Liver (tissue), 9 donors: ENCODE results near the gene STK33. TPM values are rescaled to one million over a fixed set of nuclear protein-coding genes. Genes with fewer than 3 reads are reported as not detected.

Source experiments
- DNase-seq: peaks from one replicate; pipeline ENCODE4 v3.0.0-alpha.2; 2017; ENCODE audit warnings: low spot score
- H3K27ac ChIP-seq, 2 donors: one replicate each; pipeline ENCODE4 v1.7.0; 2013; ENCODE audit warnings: inconsistent platforms in 2 of 2, low read length in 2 of 2, control low read depth in 1 of 2, low read depth in 1 of 2, mild to moderate bottlenecking in 1 of 2
- H3K27me3 ChIP-seq, 4 donors: one replicate each; pipeline versions ENCODE4 v1.6.1 to v1.7.0; 2013; ENCODE audit warnings: low read length in 3 of 4, inconsistent platforms in 1 of 4, mild to moderate bottlenecking in 1 of 4, moderate library complexity in 1 of 4; ENCODE audit not compliant: control insufficient read depth in 4 of 4, insufficient read depth in 4 of 4
- H3K36me3 ChIP-seq, 4 donors: one replicate each; pipeline versions ENCODE4 v1.6.1 to v1.7.0; 2013; ENCODE audit warnings: low read length in 3 of 4, mild to moderate bottlenecking in 3 of 4, low read depth in 1 of 4, moderate library complexity in 1 of 4; ENCODE audit not compliant: control insufficient read depth in 4 of 4, insufficient read depth in 3 of 4
- H3K4me1 ChIP-seq, 4 donors: one replicate each; pipeline versions ENCODE4 v1.6.1 to v1.7.0; 2013; ENCODE audit warnings: low read length in 3 of 4, mild to moderate bottlenecking in 3 of 4, moderate library complexity in 1 of 4; ENCODE audit not compliant: control insufficient read depth in 4 of 4, insufficient read depth in 4 of 4
- H3K4me3 ChIP-seq, 3 donors: one replicate each; pipeline versions ENCODE4 v1.6.1 to v1.7.0; 2013; ENCODE audit warnings: low read length in 3 of 3, control low read depth in 1 of 3, low read depth in 1 of 3, mild to moderate bottlenecking in 1 of 3
- H3K9ac ChIP-seq, 2 donors: one replicate each; pipeline ENCODE4 v1.7.0; 2013; ENCODE audit warnings: low read length in 2 of 2, mild to moderate bottlenecking in 2 of 2, moderate library complexity in 2 of 2, control low read depth in 1 of 2, low read depth in 1 of 2
- H3K9me3 ChIP-seq, 4 donors: one replicate each; pipeline versions ENCODE4 v1.6.1 to v1.7.0; 2013; ENCODE audit warnings: low read length in 3 of 4; ENCODE audit not compliant: control insufficient read depth in 4 of 4
- ATF3 ChIP-seq: IDR thresholded peaks from 2 replicates; pipeline ENCODE4 v1.6.1; 2016; ENCODE audit warnings: antibody characterized with exemption
- CTCF ChIP-seq: fragments of 150-350 bp; IDR thresholded peaks from 2 replicates; pipeline ENCODE4 v1.5.1; 2017; ENCODE audit warnings: improper control_type of control experiment, low read depth, low read length; ENCODE audit not compliant: missing input control
- EGR1 ChIP-seq, 2 donors: IDR thresholded peaks; 2 replicates each; pipeline ENCODE4 v1.6.1; 2016 to 2018; ENCODE audit warnings: antibody characterized with exemption in 2 of 2, low read depth in 2 of 2
- FOXA1 ChIP-seq: IDR thresholded peaks from 2 replicates; pipeline ENCODE4 v1.6.1; 2016; ENCODE audit warnings: antibody characterized with exemption
- FOXA2 ChIP-seq: IDR thresholded peaks from 2 replicates; pipeline ENCODE4 v1.6.1; 2016; ENCODE audit warnings: antibody characterized with exemption
- HNF4A ChIP-seq, 2 donors: conservative IDR thresholded peaks; 2 replicates each; pipeline ENCODE4 v1.6.1; 2016; ENCODE audit warnings: antibody characterized with exemption in 2 of 2, mild to moderate bottlenecking in 2 of 2
- HNF4G ChIP-seq: IDR thresholded peaks from 2 replicates; pipeline ENCODE4 v1.6.1; 2016; ENCODE audit warnings: antibody characterized with exemption
- JUND ChIP-seq, 2 donors: IDR thresholded peaks; 2 replicates each; pipeline ENCODE4 v1.6.1; 2016; ENCODE audit warnings: antibody characterized with exemption in 2 of 2
- MAX ChIP-seq: IDR thresholded peaks from 2 replicates; pipeline ENCODE4 v1.6.1; 2016; ENCODE audit warnings: antibody characterized with exemption
- NR2F2 ChIP-seq: IDR thresholded peaks from 2 replicates; pipeline ENCODE4 v1.6.1; 2016; ENCODE audit warnings: antibody characterized with exemption
- REST ChIP-seq: IDR thresholded peaks from 2 replicates; pipeline ENCODE4 v1.6.1; 2016; ENCODE audit warnings: antibody characterized with exemption, mild to moderate bottlenecking
- SP1 ChIP-seq: IDR thresholded peaks from 2 replicates; pipeline ENCODE4 v1.6.1; 2018; ENCODE audit warnings: antibody characterized with exemption, mild to moderate bottlenecking
- YY1 ChIP-seq: IDR thresholded peaks from 2 replicates; pipeline ENCODE4 v1.6.1; 2016; ENCODE audit warnings: antibody characterized with exemption, mild to moderate bottlenecking
- ZBTB33 ChIP-seq: IDR thresholded peaks from 2 replicates; pipeline ENCODE4 v1.6.1; 2016; ENCODE audit warnings: antibody characterized with exemption
- WGBS: extraction: QIAGEN DNeasy Blood & Tissue Kit; methylation state at CpG from one replicate; pipeline ENCODE4 v1.1.7; 2013; 5-methylcytosine and 5-hydroxymethylcytosine counted together
- polyA plus RNA-seq, 2 donors: library from polyadenylated mRNA; stranded (reverse) in 1 of 2; unstranded in 1 of 2; fragments of 200-250 nt in 1 of 2; fragments of >200 nt in 1 of 2; fragmentation: Nextera tagmentation in 1 of 2; extraction: Ambion mirVana in 1 of 2; gene quantifications; one replicate each; pipeline versions ENCODE4 v1.2.1 to v1.2.3, GENCODE V29; 2013 to 2015
- total RNA-seq, 2 donors: library from RNA; depleted of rRNA; stranded (reverse); fragments of >200 nt; gene quantifications; one replicate each; pipeline ENCODE4 v1.2.3, GENCODE V29; 2014
- donor health status: healthy.
- donor health status: healthy.
- donor health status: healthy.
- donor health status: healthy.
- donor health status: healthy.

The STK33 gene
- total and polyA plus RNA-seq, 4 donors, result 0.09 to 1.1 (median 0.52) TPM

GRCh38 chr11:8586184-8586583, 7.8 kb downstream of the STK33 start (continued):
- TF ChIP-seq REST, result no peak
- TF ChIP-seq EGR1 (IDR thresholded peaks at IDR 0.05; ENCODE audit: low read depth in 2 of 2), result no peak
- no peak for TF ChIP-seq NR2F2
- no peak for TF ChIP-seq HNF4A (conservative IDR thresholded peaks at IDR 0.05)
- no peak for TF ChIP-seq MAX
- no peak for TF ChIP-seq YY1
- TF ChIP-seq FOXA1, result no peak
- TF ChIP-seq JUND (IDR thresholded peaks at IDR 0.05), result no peak
- TF ChIP-seq SP1, result no peak

- Histone ChIP-seq H3K36me3 (no peaks in the 10 kb centered on the region), H3K9me3 (peaks cover 0 to 4% (median 0%) of the 10 kb centered on the region in 4 donors), H3K4me3 (no peak overlapping the region), H3K27me3 (no peaks in the 10 kb centered on the region), H3K27ac (no peak overlapping the region), H3K9ac (no peak overlapping the region), H3K4me1 (no peaks in the 10 kb centered on the region)
- no peak for DNase-seq
- 67% methylated on average over 2 of the region's 2 CpGs for WGBS
- TF ChIP-seq MAX, result no peak
- no peak for TF ChIP-seq NR2F2
- TF ChIP-seq HNF4G, result no peak
- no peak for TF ChIP-seq ATF3
- TF ChIP-seq EGR1 (IDR thresholded peaks at IDR 0.05; ENCODE audit: low read depth in 2 of 2), result no peak
- no peak for TF ChIP-seq HNF4A (conservative IDR thresholded peaks at IDR 0.05)
- no peak for TF ChIP-seq SP1
- no peak for TF ChIP-seq CTCF
- no peak for TF ChIP-seq REST
- TF ChIP-seq ZBTB33, result no peak
- TF ChIP-seq JUND (IDR thresholded peaks at IDR 0.05), result no peak
- no peak for TF ChIP-seq FOXA2
- no peak for TF ChIP-seq YY1
Measured at GRCh38 chr11:8584511-8584910, 9.5 kb downstream of the STK33 start.
